ENCODE results near the gene GGNBP2.
"Not testable (repeated sequence)": the region's sequence is repeated elsewhere in the genome, so short reads cannot be mapped to it uniquely, and the experiment has no call there.

GGNBP2 gene

DNA sequence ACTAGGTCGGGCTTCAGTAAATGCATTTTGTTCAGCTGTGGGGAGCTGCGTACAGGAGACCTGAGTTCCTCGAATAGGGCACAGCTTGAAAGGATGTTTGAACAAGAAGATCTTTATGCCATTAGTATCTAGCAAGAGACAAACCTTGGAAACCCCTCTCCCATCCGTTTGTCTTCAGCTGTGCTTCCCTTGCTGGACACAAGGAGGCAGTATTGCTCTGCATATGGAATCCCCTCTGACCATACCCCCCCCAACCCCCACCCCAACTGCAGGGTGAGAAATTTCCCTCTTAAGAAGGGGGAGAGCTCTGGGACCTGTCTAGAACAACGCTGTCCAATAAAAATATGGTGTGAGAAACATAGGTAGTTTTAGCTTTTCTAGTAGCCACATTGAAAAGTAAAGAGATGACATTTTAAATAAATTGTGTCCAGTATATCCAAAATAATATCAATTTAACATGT is 58.2 kb downstream of the GGNBP2 start:
- DNase-seq: peak; percentile 71

DNA sequence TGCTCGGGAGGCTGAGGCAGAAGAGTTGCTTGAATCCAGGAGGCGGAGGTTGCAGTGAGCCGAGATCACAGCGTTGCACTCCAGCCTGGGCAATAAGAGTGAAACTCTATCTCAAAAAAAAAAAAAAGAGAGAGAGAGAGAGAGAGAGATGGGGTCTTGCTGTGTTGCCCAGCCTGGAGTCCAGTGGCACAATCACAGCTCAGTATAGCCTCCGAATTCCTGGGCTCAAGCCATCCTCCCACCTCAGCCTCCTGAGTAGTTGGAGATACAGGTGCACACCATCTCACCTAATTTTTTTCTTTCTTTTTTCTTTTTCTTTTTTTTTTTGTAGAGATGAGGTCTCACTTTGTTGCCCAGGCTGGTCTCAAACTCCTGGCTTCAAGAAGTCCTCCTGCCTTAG is 60.3 kb downstream of the GGNBP2 start:
- not testable (repeated sequence) for DNase-seq

DNA sequence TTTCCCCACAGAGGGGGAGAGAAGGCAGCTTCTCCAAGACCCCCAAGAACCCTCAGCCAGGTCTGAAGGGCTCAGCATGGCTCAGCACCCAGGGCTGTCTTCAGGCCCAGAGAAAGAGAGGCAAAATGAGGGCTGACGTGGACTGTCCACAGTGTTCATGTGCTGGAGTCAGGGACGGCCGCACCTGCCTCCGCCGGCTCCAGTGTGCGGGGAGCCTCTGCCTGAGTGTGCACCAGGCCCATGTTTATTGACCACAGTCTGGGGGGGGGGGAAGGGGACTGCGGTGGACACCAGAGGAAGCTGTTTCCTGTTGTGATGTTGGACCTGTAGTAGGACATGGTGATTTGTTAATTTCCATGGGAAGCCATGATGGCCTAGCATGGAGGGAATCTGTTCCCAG is 63.6 kb downstream of the GGNBP2 start:
- DNase-seq: no peak

DNA sequence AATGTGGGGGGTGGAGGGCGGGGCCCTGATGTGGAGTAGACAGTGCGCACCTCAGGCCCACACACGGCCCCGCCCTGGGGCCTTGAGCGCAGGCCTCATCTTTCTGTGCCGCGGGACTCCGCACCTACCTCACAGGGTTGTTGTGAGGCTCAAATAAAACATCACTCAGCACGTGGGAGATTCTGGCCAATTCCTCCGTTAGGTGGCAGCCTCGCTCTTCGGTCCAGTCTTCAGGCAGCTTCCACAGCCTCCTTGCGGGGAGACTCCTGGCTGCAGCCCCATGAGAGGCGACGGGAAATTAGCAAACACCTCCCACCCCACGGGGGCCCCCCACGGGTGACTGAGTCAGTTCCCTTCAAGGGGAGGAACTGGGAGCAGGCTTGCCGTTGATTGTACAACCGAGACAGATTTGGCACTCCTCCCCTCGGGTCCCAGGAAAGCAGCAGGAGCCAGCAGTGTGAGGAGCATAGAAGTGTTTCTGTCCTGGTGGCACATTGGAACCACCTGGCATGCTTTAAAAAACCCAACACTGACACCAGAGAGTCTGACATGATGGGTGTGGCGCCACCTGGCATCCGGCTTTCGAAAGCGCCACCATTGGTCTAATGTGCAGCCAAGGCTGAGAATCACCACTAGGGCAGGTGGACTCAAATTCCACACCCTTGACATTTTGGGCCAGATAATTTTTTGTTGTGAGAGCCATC is 64.2 kb downstream of the GGNBP2 start:
- peak; percentile 63 for DNase-seq

DNA sequence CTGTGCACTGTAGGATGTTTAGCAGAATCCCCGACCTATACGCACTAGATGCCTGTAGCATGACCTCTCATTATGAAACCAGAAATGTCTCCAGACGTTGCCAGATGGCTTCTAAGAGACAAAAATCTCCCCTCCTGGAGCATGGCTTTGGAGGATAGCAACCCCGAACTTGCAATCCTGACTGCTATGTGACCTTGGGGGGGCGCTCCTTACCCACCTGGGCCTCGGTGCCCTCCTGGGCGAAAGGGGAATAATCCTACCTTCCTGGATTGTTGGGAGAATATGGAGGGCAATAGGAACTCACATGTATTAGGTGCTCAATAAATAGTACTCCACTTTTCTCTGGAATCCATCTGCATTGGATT is 64.8 kb downstream of the GGNBP2 start:
- DNase-seq: no peak

DNA sequence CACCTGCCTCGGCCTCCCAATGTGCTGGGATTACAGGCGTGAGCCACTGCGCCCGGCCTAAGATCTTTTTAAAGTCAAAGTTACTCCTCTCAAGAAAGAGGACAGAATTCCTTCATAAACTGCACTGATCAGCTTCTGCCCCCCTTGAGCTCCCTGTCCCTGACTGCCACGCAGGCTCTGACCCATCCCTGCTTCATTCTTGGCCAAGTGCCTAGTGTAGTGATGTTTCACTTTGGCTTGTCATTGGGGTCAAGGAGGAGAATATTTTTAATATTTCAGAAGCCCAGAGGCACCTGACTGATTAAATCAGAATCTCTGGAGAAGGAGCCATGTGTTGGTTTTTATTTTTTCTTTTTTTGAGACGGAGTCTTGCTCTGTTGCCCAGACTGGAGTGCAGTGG is 65.8 kb downstream of the GGNBP2 start:
- DNase-seq: peak; percentile 26

DNA sequence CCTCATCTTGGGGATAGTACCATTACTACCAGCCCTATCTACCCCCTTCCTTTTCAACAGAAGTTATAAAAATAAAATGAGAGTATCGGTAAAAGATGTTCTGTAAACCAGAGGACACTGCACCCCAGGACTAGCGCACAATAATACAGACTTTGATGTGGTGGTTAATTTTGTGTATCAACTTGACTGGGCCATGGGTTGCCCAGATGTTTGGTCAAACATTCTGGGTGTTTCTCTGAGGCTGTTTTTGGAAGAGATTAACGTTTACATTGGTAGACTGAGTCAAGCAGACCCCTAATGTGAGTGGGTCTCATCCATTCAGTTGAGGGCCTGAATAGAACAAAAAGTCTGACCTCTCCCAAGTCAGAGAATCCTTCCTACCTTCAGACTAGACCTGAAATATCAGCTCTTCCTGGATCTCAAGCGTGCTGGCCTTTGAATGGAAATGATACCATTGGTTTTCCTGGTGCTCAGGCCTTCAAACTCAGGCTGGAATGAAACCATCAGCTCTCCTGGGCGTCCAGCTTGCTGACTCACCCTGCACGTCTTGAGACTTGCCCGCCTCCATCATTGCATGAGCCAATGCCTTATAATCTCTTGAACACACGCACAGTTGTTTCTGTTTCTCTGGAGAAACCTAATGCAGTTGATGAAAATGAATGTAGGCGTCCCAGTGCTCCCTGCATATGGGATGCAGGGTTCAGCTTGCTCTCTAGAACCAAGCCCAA is 66.8 kb downstream of the GGNBP2 start:
- DNase-seq: peak; percentile 57

DNA sequence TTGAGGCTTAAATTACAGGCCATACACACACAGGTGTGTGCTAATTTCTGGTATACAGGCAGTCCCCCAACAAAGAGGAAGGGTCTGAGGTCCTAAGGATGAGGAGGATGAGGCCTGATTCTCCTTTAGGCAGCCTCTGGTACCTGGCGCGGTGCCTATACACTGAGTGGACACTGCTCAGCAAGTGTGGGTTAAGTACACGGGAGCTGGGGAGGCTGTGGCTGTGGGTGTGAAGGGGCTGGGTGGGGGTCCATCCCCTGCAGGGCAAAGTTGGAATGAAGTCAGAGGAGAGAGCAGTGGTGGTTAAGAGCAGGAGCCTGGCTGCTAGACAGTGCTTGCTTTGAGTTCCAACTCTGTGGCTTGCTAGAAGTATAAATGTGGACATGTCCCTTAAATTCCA is 67.6 kb downstream of the GGNBP2 start:
- no peak for DNase-seq

DNA sequence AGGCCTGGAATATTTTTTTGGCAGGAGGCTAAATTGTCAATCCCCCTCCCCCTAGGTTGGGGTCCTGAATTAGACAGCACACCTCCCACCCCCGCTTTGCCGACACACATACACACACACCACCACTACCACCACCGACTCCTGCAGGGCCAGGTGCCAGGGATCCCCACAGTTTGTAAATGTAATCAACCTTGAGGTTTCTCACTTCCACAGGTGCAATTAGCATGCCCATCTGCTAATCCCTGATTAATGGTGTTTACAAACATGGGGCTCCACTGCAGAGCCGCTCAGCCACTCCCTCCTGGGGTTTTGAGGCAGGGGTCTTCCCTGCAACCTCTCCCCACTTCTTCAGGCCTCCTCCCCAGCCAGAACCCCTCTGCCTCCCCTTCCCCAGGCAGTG is 68.4 kb downstream of the GGNBP2 start:
- no peak for DNase-seq

DNA sequence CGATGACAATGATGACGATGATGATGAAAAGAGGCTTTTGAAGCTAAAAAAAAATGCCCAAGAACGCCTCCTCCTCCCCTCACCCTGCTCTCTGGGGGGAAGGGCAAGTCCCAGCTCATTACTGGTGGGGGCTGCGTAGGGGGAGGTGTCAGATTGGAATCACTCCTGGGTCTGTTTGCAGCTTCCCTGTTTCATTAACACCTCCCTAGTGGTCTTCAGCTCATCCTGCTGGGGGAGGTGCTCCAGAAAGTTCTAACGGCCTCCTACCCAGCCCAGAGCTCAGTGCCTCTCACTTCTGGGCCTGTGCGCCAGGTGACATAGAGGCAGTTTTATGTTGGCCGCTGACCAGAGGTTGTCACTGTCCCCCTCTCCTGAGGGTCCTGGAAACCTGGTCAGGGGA is 69.4 kb downstream of the GGNBP2 start:
- DNase-seq: no peak

DNA sequence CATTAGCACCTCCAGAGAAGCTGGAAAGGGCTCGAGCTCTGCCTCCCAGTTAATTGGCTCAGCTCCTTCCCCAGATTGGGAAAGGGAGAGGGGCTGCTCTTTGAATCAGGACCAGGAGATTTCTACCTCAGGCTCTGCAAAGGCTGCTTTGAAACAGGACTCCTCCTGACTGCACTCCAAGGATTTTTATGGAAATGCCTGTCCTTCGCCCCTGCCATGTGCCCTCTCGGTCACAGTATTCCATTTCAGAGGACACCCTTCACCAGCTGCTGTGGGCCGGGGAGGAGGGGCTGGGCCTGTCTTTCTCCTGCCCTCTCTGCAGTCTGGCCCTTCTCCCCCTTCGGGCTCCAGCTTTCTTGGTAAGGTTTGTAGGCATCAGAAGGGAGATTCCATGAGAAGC is 70.2 kb downstream of the GGNBP2 start:
- DNase-seq: no peak

DNA sequence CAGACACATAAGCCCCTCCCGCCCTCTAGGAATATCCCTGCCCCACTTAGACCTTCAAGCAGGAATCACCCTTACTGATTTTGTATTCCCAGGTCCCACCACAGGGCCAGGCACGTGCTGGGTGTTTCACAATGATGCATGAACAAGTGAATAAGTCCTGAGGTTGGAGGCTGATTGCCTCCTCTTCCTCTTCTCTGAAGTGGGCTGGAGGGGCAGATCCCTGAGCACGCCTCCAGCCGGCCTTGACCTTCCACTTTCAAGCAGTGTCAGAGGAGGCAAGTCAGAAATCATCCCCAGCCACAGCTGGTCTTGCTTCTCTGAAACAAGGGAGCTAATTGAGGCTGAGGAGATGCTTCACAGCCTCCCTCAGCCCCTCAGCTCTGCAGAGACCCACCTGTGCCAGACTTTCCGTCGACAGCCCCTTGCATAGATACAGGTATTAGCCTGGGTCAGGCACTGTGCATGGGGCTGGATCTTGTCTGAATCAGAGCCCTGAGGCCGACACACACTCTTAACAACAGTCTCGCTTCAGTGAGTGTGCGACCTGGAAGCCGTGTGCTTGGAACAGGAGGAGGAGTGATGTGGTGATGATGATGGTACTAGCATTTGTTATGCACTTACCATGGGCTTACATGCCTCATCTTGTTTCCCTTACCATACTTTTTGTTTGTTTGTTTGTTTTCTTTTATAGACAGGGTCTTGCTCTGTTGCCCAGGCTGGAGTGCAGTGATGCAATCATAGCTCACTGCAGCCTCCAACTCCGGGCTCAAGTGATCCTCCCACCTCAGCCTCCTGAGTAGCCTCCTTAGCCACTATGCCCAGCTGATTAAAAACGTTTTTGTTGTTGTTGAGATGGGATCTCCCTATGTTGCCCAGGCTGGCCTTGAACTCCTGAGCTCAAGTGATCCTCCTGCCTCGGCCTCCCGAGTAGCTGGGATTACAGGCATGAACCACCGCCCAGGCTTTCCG is 71.6 kb downstream of the GGNBP2 start:
- DNase-seq: no peak

DNA sequence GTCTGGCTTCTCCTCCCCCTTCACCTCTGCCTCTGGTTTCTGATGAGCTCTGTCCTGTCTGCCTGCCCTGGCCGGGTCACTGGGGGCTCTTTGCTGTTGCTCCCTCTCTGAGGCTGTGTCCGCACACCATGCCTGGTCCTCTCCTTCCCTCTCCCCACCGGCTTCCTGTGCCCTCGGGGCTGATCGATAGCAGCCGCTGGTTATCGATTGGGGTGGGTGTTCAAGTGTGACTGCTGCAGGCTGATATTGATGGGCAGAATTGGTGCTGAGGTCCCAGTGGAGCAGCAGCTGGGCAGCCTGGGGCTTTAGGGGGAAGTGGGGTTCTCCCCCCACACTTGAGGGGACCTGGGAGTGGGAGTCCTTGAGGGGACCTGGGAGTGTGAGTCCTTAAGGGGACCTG is 73.1 kb downstream of the GGNBP2 start:
- DNase-seq: no peak

DNA sequence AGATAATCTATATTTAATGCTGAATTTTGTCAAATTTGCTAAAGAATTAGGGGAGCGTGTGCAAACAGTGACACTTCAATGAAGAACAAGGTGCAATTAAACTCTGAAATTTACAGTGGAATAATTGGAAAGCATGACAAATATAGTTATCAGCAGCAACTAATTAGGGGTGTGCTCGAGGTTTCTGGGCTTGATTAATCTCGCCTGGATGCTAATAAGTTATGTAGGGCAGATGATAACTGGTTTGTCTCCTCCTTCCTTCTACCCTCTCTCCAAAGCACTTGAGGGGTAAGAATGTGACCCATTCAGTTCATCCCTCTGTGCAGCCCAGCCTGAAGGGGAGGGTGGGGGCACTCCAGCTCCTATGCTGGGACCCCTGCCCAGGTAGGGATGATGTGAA is 78.6 kb downstream of the GGNBP2 start:
- DNase-seq: no peak

DNA sequence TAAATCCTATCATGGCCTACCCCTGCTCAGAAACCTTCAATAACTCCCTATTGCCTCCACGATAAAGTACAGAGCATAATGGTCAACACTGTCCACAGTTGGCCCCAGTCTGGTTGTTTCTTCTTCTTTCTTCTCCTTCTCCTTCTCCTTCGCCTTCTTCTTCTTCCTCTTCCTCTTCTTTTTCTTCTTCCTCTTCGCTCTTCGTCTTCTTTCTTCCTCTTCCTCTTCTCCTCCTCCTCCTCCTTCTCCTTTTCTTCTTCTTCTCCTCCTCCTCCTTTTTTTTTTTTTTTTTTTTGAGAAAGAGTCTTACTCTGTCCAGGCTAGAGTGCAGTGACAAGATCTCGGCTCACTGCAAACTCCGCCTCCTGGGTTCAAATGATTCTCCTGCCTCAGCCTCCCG is 80.5 kb downstream of the GGNBP2 start:
- DNase-seq: no peak

DNA sequence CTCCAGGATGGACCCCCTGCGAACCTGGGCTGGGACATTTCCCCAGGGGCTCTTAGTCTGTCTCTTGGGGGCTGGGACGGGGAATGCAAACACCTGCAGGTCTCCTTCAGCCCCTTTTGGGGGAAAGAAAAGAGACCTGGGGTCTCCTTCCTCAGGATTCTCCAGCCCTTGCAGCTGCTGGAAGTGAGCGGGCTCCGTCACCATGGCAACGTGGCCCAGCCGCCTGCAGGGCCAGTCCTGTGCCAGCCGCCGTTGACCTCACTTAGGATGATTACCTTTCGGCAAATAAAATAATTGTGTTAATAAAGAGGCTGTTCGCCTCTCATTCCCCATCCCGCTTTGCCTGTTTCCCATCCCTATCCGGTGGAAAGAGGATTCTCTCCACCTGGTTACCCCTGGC is 82.4 kb downstream of the GGNBP2 start:
- DNase-seq: no peak

DNA sequence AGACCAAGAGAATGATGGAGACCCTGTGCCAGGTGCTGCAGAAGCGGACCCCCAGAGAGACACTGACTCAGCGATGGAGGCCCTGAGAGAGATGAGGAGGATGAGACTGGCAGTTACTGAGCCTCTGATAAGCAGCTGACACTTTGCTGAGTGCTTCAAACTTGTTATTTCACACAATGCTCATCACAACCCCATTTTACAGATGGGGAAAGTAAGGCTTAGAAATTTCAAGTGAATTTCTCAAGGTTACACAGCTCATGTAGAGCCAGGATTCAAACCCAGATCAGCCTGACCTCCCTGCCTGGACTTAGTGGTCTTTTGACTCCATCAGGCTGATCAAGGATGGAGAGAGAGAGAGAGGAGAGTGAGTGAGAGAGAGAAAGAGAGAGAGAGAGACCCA is 83.9 kb downstream of the GGNBP2 start:
- DNase-seq: no peak

DNA sequence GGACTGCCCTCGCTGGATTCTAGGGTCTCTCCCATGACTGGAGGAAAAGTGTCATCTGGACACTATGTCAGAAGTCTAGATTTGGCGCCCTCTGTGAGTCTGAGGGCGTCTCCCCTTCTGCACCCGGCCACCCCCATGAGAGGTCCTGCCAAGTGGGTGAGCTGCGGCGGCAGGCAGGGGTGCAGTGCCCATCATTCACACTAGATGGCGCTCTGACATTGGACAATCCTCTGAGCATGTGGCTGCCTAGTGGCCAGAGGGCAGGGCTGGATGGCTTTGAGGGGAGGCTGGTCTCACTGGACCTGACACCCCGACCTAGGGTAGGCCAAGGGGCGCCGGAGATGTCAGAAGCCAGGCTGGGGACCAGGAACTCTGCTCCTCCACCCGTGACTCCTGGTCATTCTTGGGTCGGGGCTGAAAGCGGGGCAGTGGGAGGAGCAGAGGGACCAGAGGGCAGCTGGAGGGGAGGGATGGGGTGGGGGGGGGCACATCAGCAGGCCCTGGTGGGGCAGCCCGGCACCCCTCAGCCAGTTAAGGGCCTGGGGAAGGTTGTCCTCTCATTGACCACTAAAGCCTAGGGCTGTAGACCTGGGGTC is 84.6 kb downstream of the GGNBP2 start:
- peak; percentile 55 for DNase-seq

DNA sequence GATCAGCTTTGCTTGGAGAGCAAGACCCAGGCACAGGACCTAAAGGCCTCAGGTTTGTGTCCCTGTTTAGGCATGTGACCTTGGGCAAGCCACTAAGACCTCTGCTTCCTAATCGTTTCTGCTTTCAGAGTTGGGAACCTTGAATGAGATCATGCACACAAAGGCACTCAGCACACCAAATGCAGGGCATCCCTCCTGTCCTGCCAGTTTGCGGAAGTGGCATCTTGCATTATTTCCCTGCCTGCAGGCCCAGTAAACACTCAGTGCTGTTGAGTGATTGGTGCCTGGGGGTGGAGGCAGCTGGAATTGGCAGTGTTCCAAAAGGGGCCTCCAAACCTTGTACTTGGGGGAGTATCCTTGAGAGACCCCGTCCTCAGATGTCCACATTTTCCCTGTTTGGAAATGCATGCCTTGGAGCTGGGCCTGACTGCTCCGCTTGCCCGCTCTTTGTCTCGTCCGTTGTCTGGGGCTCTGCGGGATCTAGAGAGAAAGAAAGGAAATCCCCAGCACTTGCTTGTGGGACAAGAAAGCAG is 85.3 kb downstream of the GGNBP2 start:
- no peak for DNase-seq

DNA sequence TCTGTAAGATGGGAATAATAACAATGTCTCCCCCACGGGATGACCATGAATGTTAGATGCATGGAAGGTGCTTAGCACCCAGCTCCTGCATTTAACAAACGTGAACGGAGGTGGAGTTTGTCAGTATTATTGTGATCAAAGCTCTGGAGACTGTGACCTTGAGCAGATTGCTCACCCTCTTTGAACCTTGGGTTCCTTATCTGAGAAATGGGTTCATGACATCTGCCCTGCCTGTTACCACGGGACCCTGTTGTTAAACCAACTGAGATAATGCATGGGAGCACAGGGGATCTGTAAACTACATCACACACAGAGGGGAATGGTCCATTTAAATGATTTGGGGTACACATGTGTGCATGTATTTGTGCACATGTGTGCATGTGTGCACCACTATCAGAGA is 86.3 kb downstream of the GGNBP2 start:
- no peak for DNase-seq

DNA sequence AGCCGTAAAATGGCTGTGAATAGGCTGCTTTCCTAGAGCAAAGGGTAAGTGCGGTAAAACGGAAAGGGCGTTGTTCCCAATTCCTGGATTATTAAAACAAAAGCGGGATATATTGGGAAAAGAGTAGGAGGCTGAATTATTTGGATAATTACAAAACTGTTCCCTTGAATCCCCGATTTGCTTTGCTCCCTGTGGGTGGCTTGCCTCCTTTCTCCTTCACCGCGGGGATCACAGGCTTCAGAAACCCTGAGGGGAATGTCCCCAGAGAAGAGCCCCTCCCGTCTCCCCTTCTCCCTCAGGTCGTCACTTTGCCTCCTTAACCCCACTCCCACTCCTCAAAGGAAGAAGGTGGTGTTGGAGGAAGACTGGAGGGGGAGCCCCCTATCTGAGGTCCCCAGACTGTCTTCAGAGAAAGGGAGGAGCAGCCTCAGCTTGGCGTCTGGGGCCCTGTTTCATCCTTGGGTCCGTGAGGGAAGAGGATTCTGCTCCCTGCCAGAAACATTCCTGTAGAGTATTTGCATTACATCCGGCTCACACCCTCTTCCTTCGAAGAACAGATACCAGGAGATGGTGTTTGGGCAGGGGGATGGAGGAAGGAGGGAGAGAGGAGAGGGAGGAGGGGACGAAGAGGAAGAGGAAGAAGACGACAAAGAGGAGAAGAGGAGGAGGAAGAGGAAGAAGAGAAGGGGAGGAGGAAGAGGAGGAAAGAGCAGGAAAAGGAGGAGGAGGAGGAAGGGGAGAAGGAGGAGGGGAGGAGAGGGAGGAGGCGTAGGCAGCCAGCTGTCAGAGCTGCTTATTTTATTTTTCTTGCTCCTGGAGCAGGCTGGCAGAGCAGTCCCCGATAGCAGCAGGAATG is 88.4 kb downstream of the GGNBP2 start:
- no peak for DNase-seq
